LNCaP clone FGC (cell line): ENCODE data around the gene MYOZ3.

Experiments
- DNase-seq: peaks from one replicate; pipeline ENCODE4 v3.0.0-alpha.2; 2011; ENCODE audit warnings: low read depth
- H3K4me3 ChIP-seq: 2 replicates; pipeline ENCODE4 v1.5.1; 2011; ENCODE audit warnings: mild to moderate bottlenecking, low read depth, low read length, control low read depth
- CTCF ChIP-seq: IDR thresholded peaks from 2 replicates; pipeline ENCODE4 v1.5.1; 2012; ENCODE audit warnings: mild to moderate bottlenecking; ENCODE audit not compliant: control insufficient read depth, insufficient read depth; ENCODE audit errors: extremely low read depth

Gene MYOZ3

GRCh38 chr5:150703762-150704161 is 42.7 kb downstream of the MYOZ3 start:
- TF ChIP-seq CTCF: no peak
- H3K4me3 ChIP-seq: no peak overlapping the region
- no peak for DNase-seq

GRCh38 chr5:150706776-150707390 is 45.8 kb downstream of the MYOZ3 start:
- TF ChIP-seq CTCF: no peak
- no peak for DNase-seq

GRCh38 chr5:150710165-150710564 is 49.1 kb downstream of the MYOZ3 start:
- no peak overlapping the region for H3K4me3 ChIP-seq
- peak; percentile 18; the same call in 1 of the 2 replicates for TF ChIP-seq CTCF
- DNase-seq: no peak

More at GRCh38 chr5:150706776-150707390, 45.8 kb downstream of the MYOZ3 start:
- H3K4me3 ChIP-seq: no peak overlapping the region

GRCh38 chr5:150723845-150724244 is 62.8 kb downstream of the MYOZ3 start:
- no peak for DNase-seq
- H3K4me3 ChIP-seq: no peak overlapping the region
- no peak for TF ChIP-seq CTCF
